ENCODE results near the gene L3MBTL1.

DNA sequence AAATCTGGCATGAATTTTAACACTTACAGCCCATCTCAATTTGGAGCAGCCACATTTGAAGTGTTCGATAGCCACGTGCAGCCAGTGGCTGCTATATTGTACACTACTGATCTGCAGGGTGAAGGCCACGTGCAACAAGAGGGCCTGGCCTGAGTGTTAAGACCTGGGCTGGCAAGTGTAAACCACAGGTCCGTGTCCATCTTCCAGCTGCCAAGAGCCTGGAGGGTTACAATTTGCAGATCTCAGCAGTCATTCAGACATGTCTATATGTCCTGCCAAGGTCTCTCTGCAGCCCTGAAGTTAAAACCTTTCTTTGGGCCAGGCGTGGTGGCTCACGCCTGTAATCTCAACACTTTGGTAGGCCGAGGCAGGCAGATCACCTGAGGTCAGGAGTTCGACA, 65.4 kb downstream of the L3MBTL1 start:
- TF ChIP-seq, protein P1, sequence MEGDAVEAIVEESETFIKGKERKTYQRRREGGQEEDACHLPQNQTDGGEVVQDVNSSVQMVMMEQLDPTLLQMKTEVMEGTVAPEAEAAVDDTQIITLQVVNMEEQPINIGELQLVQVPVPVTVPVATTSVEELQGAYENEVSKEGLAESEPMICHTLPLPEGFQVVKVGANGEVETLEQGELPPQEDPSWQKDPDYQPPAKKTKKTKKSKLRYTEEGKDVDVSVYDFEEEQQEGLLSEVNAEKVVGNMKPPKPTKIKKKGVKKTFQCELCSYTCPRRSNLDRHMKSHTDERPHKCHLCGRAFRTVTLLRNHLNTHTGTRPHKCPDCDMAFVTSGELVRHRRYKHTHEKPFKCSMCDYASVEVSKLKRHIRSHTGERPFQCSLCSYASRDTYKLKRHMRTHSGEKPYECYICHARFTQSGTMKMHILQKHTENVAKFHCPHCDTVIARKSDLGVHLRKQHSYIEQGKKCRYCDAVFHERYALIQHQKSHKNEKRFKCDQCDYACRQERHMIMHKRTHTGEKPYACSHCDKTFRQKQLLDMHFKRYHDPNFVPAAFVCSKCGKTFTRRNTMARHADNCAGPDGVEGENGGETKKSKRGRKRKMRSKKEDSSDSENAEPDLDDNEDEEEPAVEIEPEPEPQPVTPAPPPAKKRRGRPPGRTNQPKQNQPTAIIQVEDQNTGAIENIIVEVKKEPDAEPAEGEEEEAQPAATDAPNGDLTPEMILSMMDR (IDR thresholded peaks at IDR 0.05) = no peak
- no peak for TF ChIP-seq POLR2A (IDR thresholded peaks at IDR 0.05)

Data from thyroid gland (tissue), 4 donors.